GM21737 (cell line): Measurements from ENCODE around the gene ELMO3.
A peak's percentile ranks its signal among the peaks of the same experiment; 100 is the strongest.

ENCODE experiments used
- ATAC-seq: cut with Tn5 transposase; IDR thresholded peaks from one replicate; pipeline ENCODE4 v1.9.1; 2021; ENCODE audit warnings: mild to moderate bottlenecking, moderate library complexity; ENCODE audit not compliant: unreplicated experiment

ELMO3 gene

GRCh38 chr16:67163999-67164558 lies 34.9 kb upstream of the ELMO3 start:
- ATAC-seq, result no peak

GRCh38 chr16:67164599-67165061 lies 34.3 kb upstream of the ELMO3 start, which contains the start of gene HSF4:
Gene HSF4 (plus strand): TSS chr16:67164745. CDS start chr16:67164812, 67 bp downstream.
- no peak for ATAC-seq

GRCh38 chr16:67165121-67166078 lies 33.5 kb upstream of the ELMO3 start:
- ATAC-seq, result no peak

GRCh38 chr16:67166110-67166547 lies 32.8 kb upstream of the ELMO3 start:
- no peak for ATAC-seq

- ATAC-seq, result no peak
Measured at GRCh38 chr16:67166598-67167168, 32.2 kb upstream of the ELMO3 start.

- no peak for ATAC-seq
Measured at GRCh38 chr16:67167588-67167987, 31.3 kb upstream of the ELMO3 start.

GRCh38 chr16:67169011-67169451 lies 29.9 kb upstream of the ELMO3 start:
- ATAC-seq, result no peak

- ATAC-seq, result no peak
Measured at GRCh38 chr16:67169642-67170167, 29.2 kb upstream of the ELMO3 start.

GRCh38 chr16:67170168-67170948 lies 28.6 kb upstream of the ELMO3 start, which contains the start of gene NOL3:
Gene NOL3 (plus strand): TSS chr16:67170538.
- peak; percentile 49 for ATAC-seq

- peak; percentile 2 for ATAC-seq
Measured at GRCh38 chr16:67170949-67171649, 27.8 kb upstream of the ELMO3 start.

GRCh38 chr16:67173323-67173722 lies 25.6 kb upstream of the ELMO3 start:
- no peak for ATAC-seq

GRCh38 chr16:67173808-67174705 lies 24.9 kb upstream of the ELMO3 start:
- peak; percentile 33 for ATAC-seq

GRCh38 chr16:67174706-67175231 lies 24.2 kb upstream of the ELMO3 start:
- ATAC-seq, result no peak

- ATAC-seq, result no peak
Measured at GRCh38 chr16:67176662-67177061, 22.3 kb upstream of the ELMO3 start.

GRCh38 chr16:67177743-67178699 lies 20.9 kb upstream of the ELMO3 start:
- no peak for ATAC-seq

- no peak for ATAC-seq
Measured at GRCh38 chr16:67179421-67180080, 19.4 kb upstream of the ELMO3 start.

- ATAC-seq, result no peak
Measured at GRCh38 chr16:67180166-67180565, 18.8 kb upstream of the ELMO3 start.
